Measurements from ENCODE around the gene FOXE3. TPM values are rescaled to one million over a fixed set of nuclear protein-coding genes. Genes with fewer than 3 reads are reported as not detected.

Gene FOXE3
- total and polyA plus RNA-seq, 9 of the 15 experiments (the other 6 are each of a cell fraction or from before 2014, with no cell fraction given): not detected

- TF ChIP-seq CUX1 (CRISPR knock-in tag; IDR thresholded peaks at IDR 0.05): no peak
- peak; percentile 83 for TF ChIP-seq NFIC (IDR thresholded peaks at IDR 0.05)
- peak in 1 of 2 experiments; percentile 55; a peak in 1 of 4 replicates for TF ChIP-seq ARNT (IDR thresholded peaks at IDR 0.05)
- TF ChIP-seq BCOR (IDR thresholded peaks at IDR 0.05): peak; percentile 66
- peak; percentile 57; the same call in 1 of the 2 replicates for TF ChIP-seq ZNF263 (CRISPR knock-in tag; IDR thresholded peaks at IDR 0.05; ENCODE audit: borderline replicate concordance)
- TF ChIP-seq NR2C2 (CRISPR knock-in tag; IDR thresholded peaks at IDR 0.05): peak; percentile 72; the same call in 1 of the 2 replicates
- peak; percentile 92 for TF ChIP-seq NR2C2 (tag; IDR thresholded peaks at IDR 0.05)
- TF ChIP-seq SOX6 (IDR thresholded peaks at IDR 0.05): peak; percentile 51; the same call in 1 of the 2 replicates
- TF ChIP-seq ZNF232 (CRISPR knock-in tag; IDR thresholded peaks at IDR 0.05): peak; percentile 16; the same call in 1 of the 2 replicates
- peak; percentile 20 for TF ChIP-seq HMGN3 (IDR thresholded peaks at IDR 0.05; ENCODE audit: borderline replicate concordance, extremely low read depth, insufficient read length, low read depth, low read length)
- TF ChIP-seq THAP12 (CRISPR knock-in tag; IDR thresholded peaks at IDR 0.05): 0 out of 2 replicates have a peak, but pooled peaks have one; percentile 5
- peak; percentile 28; the same call in 1 of the 2 replicates for TF ChIP-seq TCF7 (IDR thresholded peaks at IDR 0.05; ENCODE audit: borderline replicate concordance)
- TF ChIP-seq JUND (IDR thresholded peaks at IDR 0.05; ENCODE audit: borderline replicate concordance, low read depth, low read length): peak; percentile 64
- no peak; the same call in 2 of the 3 replicates for TF ChIP-seq JUND (tag; IDR thresholded peaks at IDR 0.05; ENCODE audit: borderline replicate concordance, low read depth, low read length)
- peak; percentile 85 for TF ChIP-seq CTBP1 (IDR thresholded peaks at IDR 0.05; ENCODE audit: borderline replicate concordance)
- TF ChIP-seq L3MBTL2 (IDR thresholded peaks at IDR 0.05): 0 out of 2 replicates have a peak, but pooled peaks have one; percentile 8
- TF ChIP-seq SAP30 (IDR thresholded peaks at IDR 0.05; ENCODE audit: borderline replicate concordance, insufficient read depth, low read depth, low read length, poor library complexity, severe bottlenecking): no peak
- peak; percentile 52; the same call in 1 of the 2 replicates for TF ChIP-seq BHLHE40 (IDR thresholded peaks at IDR 0.05; ENCODE audit: low read length)
- 0 out of 2 replicates have a peak, but pooled peaks have one; percentile 26 for TF ChIP-seq ZEB2 (IDR thresholded peaks at IDR 0.05)
- 0 out of 2 replicates have a peak, but pooled peaks have one; percentile 69 for TF ChIP-seq ZNF511 (CRISPR knock-in tag; IDR thresholded peaks at IDR 0.05)
These were observed 20.4 kb downstream of the FOXE3 start (continued) for GRCh38 chr1:47436304-47436978.

All from K562 (cell line).